GM21390 (cell line): ENCODE data around the gene HENMT1.
"Not testable (repeated sequence)": the region's sequence is repeated elsewhere in the genome, so short reads cannot be mapped to it uniquely, and the experiment has no call there.

Experiments used
- ATAC-seq: cut with Tn5 transposase; IDR thresholded peaks from one replicate; pipeline ENCODE4 v1.9.1; 2021; ENCODE audit not compliant: unreplicated experiment

The HENMT1 gene

DNA sequence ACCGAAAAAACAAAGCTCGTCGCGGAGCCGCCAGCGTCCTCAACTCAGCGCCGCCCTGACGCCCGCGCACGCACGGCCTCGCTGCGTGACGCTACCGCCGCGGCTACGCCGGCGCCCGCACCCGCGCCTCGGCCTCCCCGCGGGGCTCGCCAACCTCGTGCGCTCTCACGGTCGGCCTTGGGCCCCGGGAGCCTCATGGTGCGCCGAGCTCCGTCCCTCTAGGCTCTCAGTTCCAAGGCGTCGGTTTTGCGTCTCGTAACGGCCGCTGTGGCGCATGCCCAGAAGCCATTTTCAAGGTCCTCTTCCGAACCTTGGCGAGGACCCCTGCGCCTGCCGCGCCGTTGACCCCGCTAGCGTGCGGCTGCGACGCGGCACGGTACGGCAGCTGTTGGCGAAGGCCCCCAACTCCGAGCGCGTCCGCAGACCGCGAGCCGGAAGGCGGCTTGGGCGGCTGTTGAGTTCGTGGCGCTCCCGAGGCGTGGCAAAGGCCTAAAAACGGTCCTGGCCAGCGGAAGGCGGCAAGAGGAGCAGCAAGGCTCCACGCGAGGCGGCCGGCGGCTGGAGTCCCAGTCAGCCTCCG, at the start of gene HENMT1:
TSS of gene HENMT1 (minus strand) at position 64 of the 580 bp plus-strand sequence. CDS start 1,209 bp downstream, outside the sequence.
- ATAC-seq: peak; percentile 88

DNA sequence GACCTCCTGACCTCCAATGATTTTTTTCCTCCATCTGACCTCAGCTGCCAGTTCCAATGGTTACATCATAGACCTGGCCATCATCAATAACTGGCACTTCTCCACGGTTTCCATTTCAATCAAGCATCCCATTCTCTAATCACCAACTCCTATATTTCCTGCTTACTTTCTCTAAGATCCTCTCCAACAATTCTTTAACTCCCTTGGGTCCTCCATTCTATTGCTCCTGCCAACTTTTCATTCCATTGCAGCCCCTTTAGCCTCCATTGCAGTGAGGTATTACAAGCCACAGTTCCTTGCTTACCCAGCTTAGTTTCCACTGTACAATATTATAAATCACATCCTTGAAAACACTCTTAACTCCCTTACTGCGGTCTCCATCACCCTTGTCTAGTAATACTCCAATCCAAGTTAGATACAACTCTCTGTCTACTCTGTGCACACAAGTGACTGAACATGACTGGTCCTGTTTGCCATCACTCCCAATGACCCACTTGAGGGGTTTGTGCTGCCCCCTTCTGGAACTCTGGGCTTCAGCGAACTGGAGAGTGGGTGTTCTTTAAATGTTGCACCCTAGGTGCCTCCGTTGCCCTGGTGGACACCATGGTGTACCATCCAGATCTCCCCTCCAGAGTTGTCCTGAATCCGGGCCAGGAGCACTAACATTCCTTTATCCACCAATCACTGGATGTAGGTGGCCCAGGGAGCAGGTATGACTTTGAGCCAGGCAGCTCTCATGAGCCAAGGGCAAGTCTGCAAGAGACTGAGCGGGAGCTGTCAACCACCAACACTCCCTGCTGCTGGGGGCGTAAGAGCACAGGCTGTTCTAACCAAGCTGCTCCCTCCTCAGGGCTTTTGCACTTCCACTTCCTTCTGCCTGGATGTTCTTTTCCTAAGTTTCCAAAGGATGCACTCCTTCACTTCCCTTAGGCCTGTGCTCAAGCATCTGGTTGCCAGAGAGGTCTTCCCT, 48.1 kb upstream of the HENMT1 start:
- no peak for ATAC-seq

DNA sequence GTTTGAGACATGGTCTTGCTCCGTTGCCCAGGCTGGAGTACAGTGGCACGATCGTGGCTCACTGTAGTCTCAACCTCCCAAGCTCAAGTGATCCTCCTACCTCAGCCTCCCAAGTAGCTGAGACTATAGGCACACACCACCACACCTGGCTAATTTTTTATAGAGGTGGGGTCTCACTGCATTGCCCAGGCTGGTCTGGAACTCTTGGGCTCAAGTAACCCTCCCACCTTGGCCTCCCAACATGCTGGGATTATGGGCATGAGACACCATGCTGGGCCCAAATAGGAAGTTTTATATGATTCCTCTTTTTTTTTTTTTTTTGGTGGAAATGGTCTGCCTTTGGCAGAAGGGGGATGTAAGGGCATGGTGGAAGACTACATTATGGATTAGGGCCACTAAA, 45.8 kb upstream of the HENMT1 start:
- ATAC-seq: no peak

DNA sequence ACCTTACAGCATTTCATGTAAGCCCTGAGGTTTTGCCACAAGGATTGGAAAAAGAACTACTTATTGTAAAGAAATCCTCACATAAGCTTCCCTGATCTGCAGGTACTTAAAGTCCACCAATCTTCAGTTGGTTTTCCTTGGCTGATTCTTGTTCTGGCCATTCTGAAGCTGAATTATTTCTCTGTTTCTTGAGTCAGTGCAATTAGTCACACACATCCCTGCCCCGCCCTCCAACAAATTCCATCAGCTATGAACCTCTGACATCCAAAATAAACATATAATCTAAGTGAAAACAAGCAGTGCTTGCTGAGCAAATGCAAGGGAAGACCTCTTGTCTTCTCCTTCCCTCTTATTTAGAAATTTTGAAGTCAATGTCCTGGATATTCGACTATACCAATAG, 43.6 kb upstream of the HENMT1 start:
- no peak for ATAC-seq

DNA sequence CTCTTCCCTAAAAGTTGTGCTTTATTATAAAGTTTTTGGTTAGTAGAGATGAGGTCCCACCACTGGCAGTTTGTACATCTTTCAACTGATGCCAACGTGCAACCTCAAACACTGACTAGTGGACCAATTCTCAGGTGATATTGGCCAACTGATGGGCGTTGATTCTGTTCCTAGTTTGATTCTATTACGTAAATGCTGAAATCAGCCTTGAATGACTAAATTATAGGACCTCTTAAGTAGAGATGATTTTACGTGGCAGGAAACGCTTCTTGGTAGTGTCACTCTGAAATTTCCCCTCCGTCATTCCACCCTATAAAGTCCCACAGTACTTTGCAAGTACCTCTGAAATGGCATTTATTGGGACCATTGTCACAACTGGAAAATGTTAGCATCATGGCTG, 43.0 kb upstream of the HENMT1 start:
- ATAC-seq: no peak

DNA sequence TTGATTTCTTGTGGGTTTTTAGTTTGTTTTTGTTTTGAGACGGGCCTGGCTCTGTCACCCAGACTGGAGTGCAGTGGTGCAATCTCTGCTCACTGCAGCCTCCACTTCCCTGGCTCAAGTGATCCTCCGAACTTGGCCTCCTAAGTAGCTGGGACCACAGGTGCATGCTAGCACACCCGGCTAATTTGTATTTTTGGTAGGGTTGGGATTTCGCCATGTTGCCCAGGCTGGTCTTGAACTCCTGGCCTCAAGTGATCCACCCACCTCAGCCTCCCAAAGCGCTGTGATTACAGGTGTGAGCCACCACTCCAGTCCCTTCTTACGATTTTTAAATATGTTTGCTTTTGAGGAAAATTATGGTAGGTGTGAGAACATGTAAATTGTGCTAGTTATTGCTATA, 41.2 kb upstream of the HENMT1 start:
- not testable (repeated sequence) for ATAC-seq

DNA sequence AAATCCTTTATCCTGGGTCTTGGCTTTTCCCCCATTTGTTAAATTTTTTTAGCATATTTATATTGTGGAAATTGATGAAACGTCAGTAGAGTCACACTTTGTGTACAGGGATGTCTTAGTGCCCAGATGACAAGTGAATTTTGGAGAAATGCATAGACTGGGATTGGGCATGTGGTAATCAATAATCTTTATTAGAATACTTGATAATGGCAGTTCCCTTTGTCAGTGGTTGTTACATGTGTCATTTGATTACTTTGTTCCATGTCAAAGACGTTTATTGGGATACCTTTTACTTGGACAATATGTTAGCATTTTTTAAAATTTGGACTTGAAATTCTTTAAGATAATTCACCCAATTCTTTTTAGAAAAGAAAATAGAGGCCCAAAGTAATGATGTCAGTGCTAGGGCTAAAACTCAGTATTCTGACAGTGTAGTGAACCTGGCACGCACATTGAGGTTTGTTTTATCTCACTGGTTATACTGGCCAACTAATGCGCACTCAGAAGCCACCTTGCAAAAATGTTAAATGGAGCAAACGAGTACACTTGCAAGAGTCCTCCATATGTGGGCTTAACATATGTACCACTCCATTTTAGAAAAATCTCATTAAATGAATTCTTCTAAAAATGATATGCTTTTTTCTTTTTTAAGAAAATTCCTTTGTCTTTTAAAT, 40.4 kb upstream of the HENMT1 start:
- no peak for ATAC-seq

DNA sequence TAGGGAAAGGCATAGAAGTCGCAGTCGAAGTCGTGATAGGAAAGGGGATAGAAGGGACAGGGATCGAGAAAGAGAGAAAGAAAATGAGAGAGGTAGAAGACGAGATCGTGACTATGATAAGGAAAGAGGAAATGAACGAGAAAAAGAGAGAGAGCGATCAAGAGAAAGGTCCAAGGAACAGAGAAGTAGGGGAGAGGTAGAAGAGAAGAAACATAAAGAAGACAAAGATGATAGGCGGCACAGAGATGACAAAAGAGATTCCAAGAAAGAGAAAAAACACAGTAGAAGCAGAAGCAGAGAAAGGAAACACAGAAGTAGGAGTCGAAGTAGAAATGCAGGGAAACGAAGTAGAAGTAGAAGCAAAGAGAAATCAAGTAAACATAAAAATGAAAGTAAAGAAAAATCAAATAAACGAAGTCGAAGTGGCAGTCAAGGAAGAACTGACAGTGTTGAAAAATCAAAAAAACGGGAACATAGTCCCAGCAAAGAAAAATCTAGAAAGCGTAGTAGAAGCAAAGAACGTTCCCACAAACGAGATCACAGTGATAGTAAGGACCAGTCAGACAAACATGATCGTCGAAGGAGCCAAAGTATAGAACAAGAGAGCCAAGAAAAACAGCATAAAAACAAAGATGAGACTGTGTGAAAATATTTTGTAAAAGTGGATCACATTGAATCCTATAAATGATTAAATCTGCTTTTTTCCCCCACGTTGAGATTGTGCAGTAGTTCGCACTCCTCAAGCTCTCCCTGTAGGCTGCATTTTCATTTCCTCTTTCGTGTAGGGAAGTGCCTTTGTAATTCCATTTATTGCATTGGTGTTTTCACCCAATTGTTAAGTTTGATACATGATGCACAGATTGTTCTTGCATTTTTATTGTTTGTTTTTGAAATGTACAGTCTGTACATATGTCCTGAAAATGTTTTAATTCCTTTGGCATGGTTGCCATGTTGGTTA, 38.8 kb upstream of the HENMT1 start:
- no peak for ATAC-seq

DNA sequence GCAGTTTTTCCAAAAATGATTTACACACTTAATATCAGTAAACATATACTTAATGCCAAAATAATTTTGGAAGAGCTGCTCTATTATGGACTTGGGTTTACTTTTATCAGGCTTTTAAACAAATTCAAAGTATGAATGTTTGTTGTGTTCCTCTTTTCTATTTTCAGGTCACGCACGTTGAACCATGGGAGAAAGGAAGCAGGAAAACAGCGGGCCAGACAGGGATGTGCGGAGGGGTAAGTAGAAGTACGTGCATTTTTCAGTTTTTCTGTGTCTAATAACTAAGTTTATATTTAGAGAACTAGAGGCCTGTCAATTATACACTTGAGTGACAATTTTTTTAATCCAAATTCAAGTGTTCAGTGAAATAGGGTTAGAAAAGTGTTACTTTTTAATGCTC, 34.6 kb upstream of the HENMT1 start:
- ATAC-seq: no peak

DNA sequence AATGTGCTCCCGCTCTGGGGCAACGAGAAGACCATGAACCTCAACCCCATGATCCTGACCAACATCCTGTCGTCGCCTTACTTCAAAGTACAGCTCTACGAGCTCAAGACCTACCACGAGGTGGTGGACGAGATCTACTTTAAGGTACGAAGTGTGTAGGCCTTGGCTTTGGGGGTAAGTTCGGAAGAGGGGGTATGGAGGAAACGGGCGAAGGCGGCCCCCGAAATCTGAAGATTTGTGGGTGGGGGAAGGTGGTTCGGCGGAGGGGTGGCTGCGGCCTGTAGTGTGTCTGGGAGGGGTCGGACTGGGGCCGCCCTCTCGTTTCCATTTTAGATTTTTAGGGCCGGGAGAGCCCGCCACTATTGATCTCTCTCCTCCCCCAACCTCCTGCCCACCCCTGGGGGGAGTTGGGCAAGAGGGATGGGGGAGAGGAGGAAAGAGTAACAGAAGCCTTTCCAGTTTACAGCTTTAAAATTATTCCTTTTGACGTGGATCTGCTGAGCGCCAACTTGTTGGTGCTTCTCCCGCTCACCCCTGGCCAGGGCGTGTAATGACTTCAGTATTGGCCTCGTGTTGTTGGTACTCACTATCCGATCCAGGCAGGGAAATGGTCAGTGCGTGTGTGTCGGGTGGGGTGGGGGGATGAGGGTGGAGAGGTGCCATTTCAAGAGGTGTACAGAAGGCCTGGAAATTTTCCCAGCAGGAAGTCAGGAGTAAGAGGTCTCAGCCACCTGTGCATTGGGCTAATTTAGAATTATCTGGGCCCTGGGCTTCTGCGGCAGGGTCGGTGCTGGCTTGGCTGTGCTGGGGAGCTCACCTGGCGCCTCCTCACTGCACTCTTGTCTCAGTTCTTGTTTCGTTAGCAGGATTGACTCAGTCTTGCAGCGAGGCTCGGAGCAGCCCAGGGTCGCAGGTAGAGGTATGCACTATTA, 32.1 kb upstream of the HENMT1 start:
- ATAC-seq: peak; percentile 67

DNA sequence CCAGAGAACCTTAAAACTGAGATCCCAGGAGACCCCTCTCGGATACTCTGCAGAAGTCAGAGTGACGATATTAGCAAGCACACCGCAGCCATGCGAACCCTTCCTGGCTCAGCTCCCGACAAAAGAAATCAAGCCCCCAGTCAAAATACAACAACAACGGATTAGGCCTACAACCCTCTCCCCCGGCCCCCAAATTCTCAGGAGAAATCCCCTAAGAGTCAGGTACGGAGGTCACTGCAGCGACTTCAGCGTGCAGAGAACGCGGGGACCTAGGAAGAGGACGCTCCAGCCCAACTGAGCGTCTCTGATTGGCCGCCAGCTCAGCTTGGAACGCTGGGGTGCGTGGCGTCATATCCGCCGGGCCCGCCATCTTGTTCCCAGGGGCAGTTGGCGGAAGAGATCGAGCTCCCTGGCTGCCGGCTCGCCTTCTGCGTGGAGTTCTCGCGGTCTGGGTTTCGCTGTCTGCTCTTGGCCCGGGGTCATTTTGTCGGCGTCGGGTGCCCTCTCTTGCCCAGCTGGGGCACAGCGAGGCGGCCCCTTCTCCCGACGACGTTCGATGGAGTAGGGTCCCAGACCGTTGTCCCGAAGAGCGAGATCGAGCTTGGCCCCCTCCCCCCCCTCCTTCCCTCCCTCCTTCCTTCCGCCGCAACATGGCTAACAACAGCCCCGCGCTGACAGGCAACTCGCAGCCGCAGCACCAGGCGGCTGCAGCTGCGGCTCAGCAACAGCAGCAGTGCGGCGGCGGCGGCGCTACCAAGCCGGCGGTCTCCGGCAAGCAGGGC, 31.2 kb upstream of the HENMT1 start, which contains the start of gene PRPF38B:
TSS of gene PRPF38B (plus strand) at position 369 of the 782 bp plus-strand sequence. CDS start at position 651, 282 bp downstream.
- ATAC-seq: peak; percentile 88

DNA sequence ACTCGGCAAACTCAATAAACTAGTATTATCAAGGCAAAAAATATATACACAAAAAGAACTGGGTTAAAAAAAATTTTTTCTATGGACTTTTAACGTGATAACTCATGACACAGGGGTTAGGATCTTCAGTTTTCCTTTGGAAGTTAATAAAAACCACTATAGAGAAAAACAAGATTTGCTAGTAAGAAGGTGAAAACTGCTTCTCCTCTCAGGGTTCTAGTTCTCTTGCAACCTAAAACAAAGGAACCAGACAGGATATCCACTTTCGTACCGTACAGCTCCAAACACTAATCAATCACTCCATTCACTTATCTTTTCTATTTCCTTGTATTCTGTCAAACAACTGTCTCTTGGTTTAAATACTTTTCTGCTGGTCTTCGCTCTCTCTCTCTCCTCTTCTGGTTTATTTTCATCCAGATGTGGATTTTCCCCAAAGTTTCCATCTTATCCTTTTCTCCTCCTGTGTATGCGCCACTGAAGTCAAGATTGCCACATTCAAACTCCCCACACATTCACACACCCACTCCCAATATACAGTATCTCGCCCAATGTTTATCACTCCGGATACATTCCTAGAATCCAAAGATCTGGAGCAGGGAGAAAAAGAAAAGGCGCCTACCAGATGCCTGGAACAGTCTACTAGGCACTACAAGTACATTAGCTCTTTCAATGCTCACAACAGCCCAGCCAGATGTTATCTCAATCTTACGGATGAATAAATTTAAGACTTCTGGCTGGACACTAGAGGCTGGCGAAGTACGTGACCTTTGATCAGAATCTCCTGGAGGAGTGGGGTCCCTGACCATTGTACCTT, 30.4 kb upstream of the HENMT1 start:
- no peak for ATAC-seq

DNA sequence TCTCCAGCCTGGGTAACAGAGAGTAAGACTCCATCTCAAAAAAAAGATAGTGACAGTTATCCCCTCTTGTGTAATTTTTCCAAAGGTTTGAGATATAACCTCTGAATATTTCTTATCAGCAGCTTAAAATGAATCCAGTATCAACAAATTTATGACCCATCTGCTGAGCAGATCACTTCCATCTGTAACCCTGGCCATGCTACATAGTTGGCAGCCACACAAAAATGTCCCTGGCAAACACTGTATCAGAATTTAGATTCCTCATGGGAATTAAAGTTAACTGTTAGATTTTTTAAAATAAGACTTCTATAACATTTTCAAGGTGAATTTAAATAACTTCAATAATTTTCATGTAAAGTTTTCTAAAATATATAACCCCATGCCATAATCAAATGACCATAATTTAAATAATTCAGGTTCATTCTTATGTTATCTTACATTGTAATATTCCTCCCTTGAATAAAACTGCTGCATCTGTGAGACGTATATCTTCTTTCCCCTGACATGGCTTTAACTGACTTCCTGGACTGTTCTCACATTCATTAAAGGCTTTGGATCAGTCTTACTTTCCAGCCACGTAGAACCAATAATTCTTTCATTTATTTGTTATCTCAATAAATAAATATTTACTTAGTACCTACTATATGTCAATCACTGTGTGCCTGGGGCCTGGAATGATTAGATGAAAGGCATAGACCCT, 25.9 kb upstream of the HENMT1 start:
- no peak for ATAC-seq

DNA sequence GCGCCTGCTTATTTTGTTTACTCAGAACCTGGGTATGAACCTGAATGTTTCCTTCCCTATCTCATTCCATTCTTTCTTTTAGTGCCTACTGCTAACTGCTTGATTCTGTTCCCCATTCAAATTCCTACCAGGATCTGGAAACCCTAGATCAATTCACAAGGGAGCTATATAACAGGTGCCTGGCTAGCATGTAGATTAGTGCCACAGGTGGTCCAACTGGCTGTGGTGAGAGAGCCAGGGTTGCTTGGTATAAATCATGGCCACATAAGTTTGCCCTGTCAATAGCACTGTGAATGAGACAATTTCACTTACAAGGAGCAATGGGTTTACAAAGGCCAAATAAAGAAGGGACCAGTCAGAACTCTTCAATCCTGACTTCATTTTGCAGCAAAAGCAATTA, 24.6 kb upstream of the HENMT1 start:
- ATAC-seq: no peak

DNA sequence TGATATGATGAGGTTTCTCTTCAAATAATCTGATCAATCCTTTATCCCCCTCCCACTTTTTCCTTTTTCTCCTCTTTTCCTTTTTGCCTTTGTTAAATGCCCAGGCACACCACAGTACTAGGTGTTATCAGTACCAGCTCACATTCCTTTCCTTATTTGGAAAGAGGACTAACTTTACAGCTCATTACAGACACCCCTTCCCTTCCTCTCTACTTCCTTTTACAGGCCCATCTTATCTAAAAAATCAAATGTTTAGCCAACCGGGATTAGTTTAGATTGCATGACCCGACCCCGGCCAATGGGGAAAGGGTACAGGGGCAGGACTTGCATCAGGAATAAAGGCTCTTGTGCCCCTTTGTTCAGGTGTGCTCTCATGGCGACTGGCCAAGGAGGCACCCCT, 20.8 kb upstream of the HENMT1 start:
- not testable (repeated sequence) for ATAC-seq

DNA sequence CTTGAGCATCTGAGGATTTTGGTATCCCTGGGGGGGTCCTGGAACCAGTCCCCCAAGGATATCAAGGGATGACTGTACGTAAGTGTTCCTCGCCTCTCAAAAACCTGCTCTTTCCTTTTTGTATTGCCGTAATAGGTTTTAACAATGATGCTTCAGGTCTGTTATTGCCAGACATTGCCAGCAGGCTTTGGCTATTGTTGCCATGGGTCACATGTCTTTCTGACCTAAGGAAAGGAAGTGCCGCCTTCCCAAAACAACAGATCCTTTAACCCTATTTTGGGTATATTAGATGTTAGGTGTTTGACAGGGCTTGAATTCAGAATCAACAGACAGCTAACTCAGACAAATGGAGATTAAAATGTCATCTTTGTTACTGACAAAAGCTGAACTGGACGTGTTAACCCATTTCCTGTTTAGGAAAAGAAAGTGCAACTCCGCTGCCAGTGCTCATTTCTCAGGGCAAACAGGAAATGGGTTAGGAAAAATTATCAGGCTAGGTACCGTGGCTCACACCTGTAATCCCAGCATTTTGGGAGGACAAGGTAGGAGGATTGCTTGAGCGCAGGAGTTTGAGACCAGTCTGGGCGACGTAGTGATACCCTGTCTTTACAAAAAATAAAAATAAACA, 18.8 kb upstream of the HENMT1 start:
- ATAC-seq: no peak

DNA sequence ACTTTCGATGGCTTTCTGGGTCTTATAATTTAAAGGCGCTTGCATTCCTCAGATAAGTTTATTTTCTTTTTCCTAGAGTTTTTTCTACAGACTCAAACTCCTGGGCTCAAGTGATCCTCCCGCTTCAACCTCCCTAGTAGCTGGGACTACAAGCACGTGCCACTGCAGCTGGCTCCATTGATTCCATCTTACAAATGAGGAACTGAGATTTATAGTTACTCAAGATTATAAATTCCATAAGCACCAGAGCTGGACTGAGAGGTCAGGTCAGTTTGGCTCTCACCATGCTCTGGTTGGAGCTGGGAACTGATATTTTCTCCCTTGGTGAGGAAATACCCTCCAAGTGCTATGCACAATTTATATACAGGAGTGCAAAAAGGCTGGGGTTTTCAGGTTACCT, 17.8 kb upstream of the HENMT1 start:
- no peak for ATAC-seq
